ENCODE data around the gene FBXL20. TPM values are rescaled to one million over a fixed set of nuclear protein-coding genes. Genes with fewer than 3 reads are reported as not detected.

Gene FBXL20
- total RNA-seq (10 to 100 TPM; 19.0 to 31.7 TPM), polyA plus RNA-seq (1 to 10 TPM; 3.2 to 4.0 TPM)
- long read RNA-seq, donor 1, partial matches to known transcripts = 0 of 1 reads
- long read RNA-seq, donor 1, other reads (novel, unspliced or antisense) = 0 of 1 reads
- long read RNA-seq, donor 2 = 0 reads
- long read RNA-seq, donor 3, full-length matches to known transcripts = 5 of 5 reads
- long read RNA-seq, donor 3, partial matches to known transcripts = 0 of 5 reads
- long read RNA-seq, donor 3, other reads (novel, unspliced or antisense) = 0 of 5 reads
- long read RNA-seq, donor 4 = 0 reads
- long read RNA-seq, donor 5, full-length matches to known transcripts = 1 of 20 reads
- long read RNA-seq, donor 5, partial matches to known transcripts = 19 of 20 reads
- long read RNA-seq, donor 5, other reads (novel, unspliced or antisense) = 0 of 20 reads

GRCh38 chr17:39401412-39402243, at the start of gene FBXL20:
Gene FBXL20, minus strand, starts transcription at chr17:39401626. Its CDS starts 224 bp downstream, at chr17:39401402.
- H3K4me1 ChIP-seq (ENCODE audit: control insufficient read depth in 5 of 5, insufficient read depth in 5 of 5, low read length in 5 of 5) = peaks cover 0 to 15% (median 5%) of the 10 kb centered on the region in 5 donors
- peaks cover 0 to 7% (median under 1%) of the 10 kb centered on the region in 4 donors for H3K36me3 ChIP-seq (ENCODE audit: control insufficient read depth in 4 of 4, insufficient read depth in 4 of 4, low read length in 4 of 4)
- DNase-seq (peak; percentile 96), ATAC-seq (ENCODE audit: insufficient read depth, low FRiP score) (peak; percentile 89)
- peak within 1 kb of the TSS; percentile 68 to 80 for H3K9ac ChIP-seq (ENCODE audit: insufficient read depth in 1 of 2, low read length in 2 of 2)
- peak within 1 kb of the TSS; percentile 95 for H3K27ac ChIP-seq (ENCODE audit: low read depth in 1 of 2, low read length in 1 of 2)
- no peak for TF ChIP-seq CTCF (IDR thresholded peaks at IDR 0.05; ENCODE audit: control extremely low read depth, extremely low read depth)
- no peaks in the 10 kb centered on the region for H3K9me3 ChIP-seq (ENCODE audit: control insufficient read depth in 4 of 4, insufficient read depth in 3 of 4, low read length in 3 of 4)
- H3K27me3 ChIP-seq (ENCODE audit: control insufficient read depth in 3 of 3, insufficient read depth in 3 of 3, low read length in 2 of 3) = no peaks in the 10 kb centered on the region
- H3K4me3 ChIP-seq = peak within 1 kb of the TSS; percentile 98
- WGBS, 2 donors = 0% methylated on average over 38 to 86 of the region's 86 CpGs

- peak within 1 kb of the TSS; percentile 85 for H3K4me3 ChIP-seq
- no peak for TF ChIP-seq CTCF (IDR thresholded peaks at IDR 0.05; ENCODE audit: control extremely low read depth, extremely low read depth)
- no peaks in the 10 kb centered on the region for H3K27me3 ChIP-seq (ENCODE audit: control insufficient read depth in 3 of 3, insufficient read depth in 3 of 3, low read length in 2 of 3)
- H3K4me1 ChIP-seq (ENCODE audit: control insufficient read depth in 5 of 5, insufficient read depth in 5 of 5, low read length in 5 of 5) = peaks cover 0 to 12% (median 6%) of the 10 kb centered on the region in 5 donors
- WGBS, 2 donors = 0 to 1% methylated on average over 37 of the region's 37 CpGs
- H3K36me3 ChIP-seq (ENCODE audit: control insufficient read depth in 4 of 4, insufficient read depth in 4 of 4, low read length in 4 of 4) = peaks cover 3 to 9% (median 6%) of the 10 kb centered on the region in 4 donors
- DNase-seq (peak; percentile 97 to 99 (median 99)), ATAC-seq (ENCODE audit: insufficient read depth, low FRiP score) (peak; percentile 95)
- H3K9me3 ChIP-seq (ENCODE audit: control insufficient read depth in 4 of 4, insufficient read depth in 3 of 4, low read length in 3 of 4) = no peaks in the 10 kb centered on the region
- peak within 1 kb of the TSS; percentile 87 to 93 for H3K27ac ChIP-seq (ENCODE audit: low read depth in 1 of 2, low read length in 1 of 2)
- H3K9ac ChIP-seq (ENCODE audit: insufficient read depth in 1 of 2, low read length in 2 of 2) = peak within 1 kb of the TSS; percentile 88 to 100
These were observed 49.6 kb upstream of the FBXL20 start, which contains the start of gene MED1 for GRCh38 chr17:39450847-39451581. Gene MED1, minus strand, starts transcription at chr17:39451263. Its CDS starts 201 bp downstream, at chr17:39451062.

- Histone ChIP-seq H3K9ac (ENCODE audit: insufficient read depth in 1 of 2, low read length in 2 of 2) (peak overlapping the region; percentile 88 to 100), H3K27ac (ENCODE audit: low read depth in 1 of 2, low read length in 1 of 2) (no peak overlapping the region), H3K4me3 (no peak overlapping the region), H3K36me3 (ENCODE audit: control insufficient read depth in 4 of 4, insufficient read depth in 4 of 4, low read length in 4 of 4) (peaks cover 6 to 14% (median 10%) of the 10 kb centered on the region in 4 donors), H3K27me3 (ENCODE audit: control insufficient read depth in 3 of 3, insufficient read depth in 3 of 3, low read length in 2 of 3) (no peaks in the 10 kb centered on the region), H3K4me1 (ENCODE audit: control insufficient read depth in 5 of 5, insufficient read depth in 5 of 5, low read length in 5 of 5) (peaks cover 0 to 12% (median 6%) of the 10 kb centered on the region in 5 donors), H3K9me3 (ENCODE audit: control insufficient read depth in 4 of 4, insufficient read depth in 3 of 4, low read length in 3 of 4) (no peaks in the 10 kb centered on the region)
- no peak for TF ChIP-seq CTCF (IDR thresholded peaks at IDR 0.05; ENCODE audit: control extremely low read depth, extremely low read depth)
- 89 to 93% methylated on average over 13 of the region's 13 CpGs for whole genome bisulfite sequencing, 2 donors
- DNase-seq = no peak
- no peak for ATAC-seq (ENCODE audit: insufficient read depth, low FRiP score)
These were observed 48.6 kb upstream of the FBXL20 start for GRCh38 chr17:39450051-39450450.
